ENCODE measurements around the gene ABCB8. TPM values are rescaled to one million over a fixed set of nuclear protein-coding genes. Genes with fewer than 3 reads are reported as not detected.
A peak's percentile ranks its signal among the peaks of the same experiment; 100 is the strongest.

Gene ABCB8
- total and polyA plus RNA-seq, 9 of the 15 experiments (the other 6 are each of a cell fraction or from before 2014, with no cell fraction given): 7.6 to 106 (median 36.3) TPM

- TF ChIP-seq ZBTB9 (CRISPR knock-in tag; IDR thresholded peaks at IDR 0.05): peak; percentile 75; the same call in 1 of the 2 replicates
- peak; percentile 91 for TF ChIP-seq ELF2 (CRISPR knock-in tag; IDR thresholded peaks at IDR 0.05)
- TF ChIP-seq ZBTB2 (IDR thresholded peaks at IDR 0.05): peak; percentile 68; the same call in 1 of the 2 replicates
- TF ChIP-seq NELFE (IDR thresholded peaks at IDR 0.05; ENCODE audit: insufficient read depth, insufficient read length): no peak
- peak; percentile 60; the same call in 1 of the 2 replicates for TF ChIP-seq MTA1 (IDR thresholded peaks at IDR 0.05; ENCODE audit: borderline replicate concordance)
- peak; percentile 83 for TF ChIP-seq PTTG1 (tag; IDR thresholded peaks at IDR 0.05; ENCODE audit: low read depth)
- TF ChIP-seq ELF4 (CRISPR knock-in tag; IDR thresholded peaks at IDR 0.05): peak; percentile 75
- peak; percentile 77 to 81; a peak in 2 of 4 replicates for TF ChIP-seq SIN3A (IDR thresholded peaks at IDR 0.05; ENCODE audit: borderline replicate concordance in 2 of 2, control insufficient read depth in 1 of 2, low read depth in 2 of 2, low read length in 2 of 2)
- peak; percentile 43; the same call in 1 of the 2 replicates for TF ChIP-seq FOXM1 (IDR thresholded peaks at IDR 0.05; ENCODE audit: low read depth)
- TF ChIP-seq FOXM1 (CRISPR knock-in tag; IDR thresholded peaks at IDR 0.05; ENCODE audit: low read depth): no peak
- TF ChIP-seq RCOR1 (IDR thresholded peaks at IDR 0.05; ENCODE audit: borderline replicate concordance in 1 of 2, low read depth in 2 of 2, low read length in 2 of 2): peak; percentile 100
- TF ChIP-seq MCM2 (IDR thresholded peaks at IDR 0.05; ENCODE audit: low read depth): no peak
- peak; percentile 50 for TF ChIP-seq MITF (IDR thresholded peaks at IDR 0.05)
- TF ChIP-seq ZEB2 (IDR thresholded peaks at IDR 0.05): peak; percentile 43; the same call in 1 of the 2 replicates
- 0 out of 2 replicates have a peak, but pooled peaks have one; percentile 2 for TF ChIP-seq NFE2 (IDR thresholded peaks at IDR 0.05; ENCODE audit: low read depth)
- peak; percentile 55; the same call in 1 of the 2 replicates for TF ChIP-seq ZNF584 (CRISPR knock-in tag; IDR thresholded peaks at IDR 0.05; ENCODE audit: low read depth)
- TF ChIP-seq LEF1 (IDR thresholded peaks at IDR 0.05): peak; percentile 70
- peak; percentile 32 to 94; a peak in 1 of 4 replicates for TF ChIP-seq UBTF (IDR thresholded peaks at IDR 0.05; ENCODE audit: borderline replicate concordance in 1 of 2, low read depth in 2 of 2, low read length in 2 of 2)
- peak; percentile 83; the same call in 1 of the 2 replicates for TF ChIP-seq MTA3 (IDR thresholded peaks at IDR 0.05; ENCODE audit: borderline replicate concordance)
- TF ChIP-seq ZNF57 (CRISPR knock-in tag; IDR thresholded peaks at IDR 0.05): no peak
- TF ChIP-seq ZC3H11A (IDR thresholded peaks at IDR 0.05; ENCODE audit: low read depth, low read length): no peak
- TF ChIP-seq SETDB1 (IDR thresholded peaks at IDR 0.05; ENCODE audit: low read length): no peak
Observed at GRCh38 chr7:150994141-150994837, 34.0 kb upstream of the ABCB8 start (continued).

Measured in K562 (cell line).